Ishikawa (cell line): ENCODE data around the gene ALDH3B2.

ENCODE experiments used
- CEBPB ChIP-seq: IDR thresholded peaks from 2 replicates; pipeline ENCODE4 v1.6.1; 2012
- CREB1 ChIP-seq: IDR thresholded peaks from 2 replicates; pipeline ENCODE4 v1.6.1; 2012; ENCODE audit warnings: low read depth
- EGR1 ChIP-seq: IDR thresholded peaks from 2 replicates; pipeline ENCODE4 v1.6.1; 2012
- EP300 ChIP-seq: IDR thresholded peaks from 2 replicates; pipeline ENCODE4 v1.6.1; 2012; ENCODE audit warnings: borderline replicate concordance
- FOXM1 ChIP-seq: IDR thresholded peaks from 2 replicates; pipeline ENCODE4 v1.6.1; 2012; ENCODE audit warnings: low read depth, borderline replicate concordance
- NFIC ChIP-seq: IDR thresholded peaks from 2 replicates; pipeline ENCODE4 v1.6.1; 2012
- RAD21 ChIP-seq: IDR thresholded peaks from 2 replicates; pipeline ENCODE4 v1.6.1; 2012; ENCODE audit warnings: low read depth
- REST ChIP-seq: IDR thresholded peaks from 2 replicates; pipeline ENCODE4 v1.6.1; 2012; ENCODE audit warnings: low read depth, mild to moderate bottlenecking
- TAF1 ChIP-seq: IDR thresholded peaks from 2 replicates; pipeline ENCODE4 v1.6.1; 2012; ENCODE audit warnings: low read depth, mild to moderate bottlenecking
- TCF12 ChIP-seq: IDR thresholded peaks from 2 replicates; pipeline ENCODE4 v1.6.1; 2012; ENCODE audit warnings: low read depth
- TEAD4 ChIP-seq: IDR thresholded peaks from 2 replicates; pipeline ENCODE4 v1.6.1; 2012
- USF1 ChIP-seq: IDR thresholded peaks from 2 replicates; pipeline ENCODE4 v1.6.1; 2012
- YY1 ChIP-seq: IDR thresholded peaks from 2 replicates; pipeline ENCODE4 v1.6.1; 2012; ENCODE audit warnings: low read depth
- ZBTB7A ChIP-seq: IDR thresholded peaks from 2 replicates; pipeline ENCODE4 v1.6.1; 2012; ENCODE audit warnings: low read depth
- TF ChIP-seq, protein P1 (sequence below): IDR thresholded peaks from 2 replicates; pipeline ENCODE4 v1.6.1; 2012

Gene ALDH3B2

GRCh38 chr11:67664213-67664585 is 10.2 kb downstream of the ALDH3B2 start:
- TF ChIP-seq, protein P1, sequence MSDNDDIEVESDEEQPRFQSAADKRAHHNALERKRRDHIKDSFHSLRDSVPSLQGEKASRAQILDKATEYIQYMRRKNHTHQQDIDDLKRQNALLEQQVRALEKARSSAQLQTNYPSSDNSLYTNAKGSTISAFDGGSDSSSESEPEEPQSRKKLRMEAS, result no peak
- no peak for TF ChIP-seq EP300
- TF ChIP-seq EGR1, result no peak
- no peak for TF ChIP-seq TAF1
- TF ChIP-seq REST, result no peak
- TF ChIP-seq TCF12, result no peak
- no peak for TF ChIP-seq TEAD4
- TF ChIP-seq YY1, result no peak
- TF ChIP-seq CEBPB, result no peak
- TF ChIP-seq RAD21, result no peak

GRCh38 chr11:67663532-67664212 is 10.8 kb downstream of the ALDH3B2 start:
- TF ChIP-seq EP300 (no peak), YY1 (no peak), NFIC (no peak), USF1 (no peak), TCF12 (no peak), TEAD4 (no peak), REST (no peak), RAD21 (no peak), EGR1 (no peak), FOXM1 (no peak), CREB1 (no peak), ZBTB7A (no peak), CEBPB (no peak), TAF1 (no peak)
- TF ChIP-seq, protein P1, result no peak

DNA sequence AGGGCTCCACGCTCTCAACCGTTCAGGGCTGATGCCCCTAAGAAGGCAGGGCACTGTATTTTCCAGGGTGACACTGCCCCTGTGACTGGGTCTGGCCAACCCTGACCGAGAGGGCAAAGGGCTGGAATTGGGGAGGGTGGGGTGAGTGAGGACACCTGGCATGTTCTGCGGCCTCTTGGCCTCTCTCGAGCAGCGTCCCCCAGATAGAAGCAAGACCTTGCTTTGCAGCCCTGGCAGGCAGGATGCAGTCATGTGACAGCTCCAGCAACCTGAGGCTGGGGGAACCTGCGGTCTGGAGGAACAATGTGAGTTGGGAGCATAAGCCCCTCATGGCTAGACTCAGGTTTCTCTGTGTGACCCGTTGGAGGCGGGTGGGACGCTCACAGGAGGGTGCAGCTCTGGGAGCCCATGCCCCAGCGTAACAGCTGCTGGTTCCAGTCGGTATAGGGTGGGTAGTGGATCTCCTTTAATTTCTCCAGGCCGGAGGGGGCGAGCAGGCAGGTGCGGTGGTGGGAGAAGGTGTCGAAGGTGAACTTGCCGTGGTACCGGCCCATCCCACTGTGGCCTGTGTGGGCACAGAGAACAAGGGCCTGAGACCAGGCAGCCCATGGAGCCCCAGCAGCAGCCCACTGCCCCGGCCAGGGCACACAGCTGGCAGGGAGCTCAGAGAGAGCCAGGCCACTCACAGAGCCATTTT is 11.4 kb downstream of the ALDH3B2 start:
- no peak for TF ChIP-seq EP300
- TF ChIP-seq YY1, result no peak
- TF ChIP-seq TCF12, result no peak
- TF ChIP-seq EGR1, result no peak
- TF ChIP-seq USF1, result 0 out of 2 replicates have a peak, but pooled peaks have one; percentile 10

DNA sequence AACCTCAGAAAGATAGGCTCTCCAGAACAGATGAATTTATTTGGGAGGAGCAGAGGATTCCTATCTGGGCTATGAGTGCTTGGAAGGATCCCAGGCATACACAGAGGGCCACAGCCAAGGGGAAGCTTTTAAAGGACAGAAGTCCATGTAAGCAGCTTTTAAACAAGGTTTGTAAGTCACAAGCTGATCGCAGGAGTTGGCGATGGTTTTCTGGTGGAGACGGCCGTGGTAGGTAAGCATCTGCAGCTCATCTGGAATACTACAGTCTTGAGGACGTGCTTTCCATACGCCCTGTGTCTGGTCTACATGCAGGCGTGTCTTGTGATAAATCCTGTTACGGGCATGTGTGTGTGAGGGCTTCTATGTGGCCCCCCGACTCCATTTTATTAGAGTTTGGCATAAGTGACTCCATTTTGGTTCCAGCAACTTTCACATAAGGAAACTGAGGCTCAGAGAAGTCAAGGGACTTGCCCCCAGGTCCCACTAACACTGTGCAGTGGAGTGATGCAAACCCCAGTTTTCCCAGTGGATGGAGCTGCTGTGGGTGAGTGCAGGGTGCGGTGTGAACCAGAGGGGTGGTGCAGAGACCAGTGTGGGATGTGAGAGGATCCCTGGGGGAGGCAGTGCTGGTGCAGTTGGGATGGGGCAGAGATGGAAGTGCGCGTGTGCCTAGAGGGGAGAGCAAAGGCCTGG is 12.1 kb downstream of the ALDH3B2 start:
- TF ChIP-seq EGR1 (no peak), ZBTB7A (no peak), CREB1 (no peak), RAD21 (no peak), EP300 (no peak), TEAD4 (no peak), TAF1 (no peak)
- TF ChIP-seq, protein P1, result no peak

- no peak for TF ChIP-seq CEBPB
- no peak for TF ChIP-seq NFIC
- TF ChIP-seq ZBTB7A, result no peak
- TF ChIP-seq RAD21, result no peak
- TF ChIP-seq TCF12, result no peak
- no peak for TF ChIP-seq TAF1
- TF ChIP-seq EP300, result no peak
These were observed 17.1 kb downstream of the ALDH3B2 start for GRCh38 chr11:67657300-67657699.
